Suppressor macrophage treated with lipopolysaccharide for 1 hour (primary cell): ENCODE results near the gene PCBP4.

Experiments
- DNase-seq, 3 donors: peaks; one replicate each; pipeline ENCODE4 v3.0.0-alpha.2; 2020 to 2022

Gene PCBP4

DNA sequence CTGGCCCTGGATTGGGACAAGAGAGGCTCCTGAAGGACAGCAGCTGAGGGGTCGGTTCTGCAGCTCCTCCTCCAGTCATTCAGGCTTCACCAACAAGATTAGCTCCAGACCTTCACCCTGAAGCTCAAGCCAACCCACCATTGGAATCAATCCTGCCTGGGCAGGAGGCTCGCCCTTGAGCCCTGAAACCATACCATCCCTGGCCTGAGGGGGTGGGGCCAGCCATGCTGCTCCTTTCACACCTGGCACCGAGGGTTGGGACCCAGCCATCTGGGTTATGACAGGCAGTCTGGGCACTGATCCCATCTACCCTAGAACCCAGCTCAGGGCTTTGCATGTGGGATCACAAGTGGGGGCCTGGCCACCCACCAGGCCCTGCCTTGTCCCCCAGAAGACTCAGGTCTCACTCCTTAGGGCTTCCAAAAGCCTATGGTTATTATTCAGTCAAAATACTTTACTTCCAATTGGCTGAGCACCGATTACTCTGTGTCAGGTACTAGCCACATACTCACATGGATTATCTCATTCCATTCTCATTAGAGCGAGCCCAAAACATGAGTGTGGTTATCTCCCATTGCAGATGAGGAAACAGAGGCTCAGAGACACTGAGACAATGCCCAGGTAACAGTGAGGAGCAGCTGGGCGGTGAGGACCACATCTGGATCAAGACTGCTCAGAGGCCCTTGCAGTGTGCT lies 3.5 kb upstream of the PCBP4 start:
- DNase-seq = no peak

DNA sequence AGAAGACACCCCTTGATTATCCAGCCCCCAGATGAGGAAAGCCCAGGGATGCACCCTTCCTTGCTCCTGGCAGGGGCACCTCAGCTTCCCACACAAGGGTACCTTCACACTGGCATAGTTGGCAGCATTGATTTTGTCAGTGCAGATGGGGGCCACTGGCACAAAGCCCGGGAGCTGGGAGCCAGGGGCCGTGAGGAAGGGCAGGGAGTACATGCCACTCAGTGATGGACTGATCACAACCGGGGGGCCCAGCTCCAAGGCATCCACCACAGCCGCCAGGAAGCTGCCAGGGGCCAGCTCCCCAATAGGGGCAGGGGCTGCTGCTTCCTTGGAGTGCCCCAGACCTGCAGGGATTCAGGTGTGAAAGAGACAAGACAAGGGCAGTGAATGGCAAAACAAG lies 2.6 kb upstream of the PCBP4 start:
- DNase-seq = no peak

DNA sequence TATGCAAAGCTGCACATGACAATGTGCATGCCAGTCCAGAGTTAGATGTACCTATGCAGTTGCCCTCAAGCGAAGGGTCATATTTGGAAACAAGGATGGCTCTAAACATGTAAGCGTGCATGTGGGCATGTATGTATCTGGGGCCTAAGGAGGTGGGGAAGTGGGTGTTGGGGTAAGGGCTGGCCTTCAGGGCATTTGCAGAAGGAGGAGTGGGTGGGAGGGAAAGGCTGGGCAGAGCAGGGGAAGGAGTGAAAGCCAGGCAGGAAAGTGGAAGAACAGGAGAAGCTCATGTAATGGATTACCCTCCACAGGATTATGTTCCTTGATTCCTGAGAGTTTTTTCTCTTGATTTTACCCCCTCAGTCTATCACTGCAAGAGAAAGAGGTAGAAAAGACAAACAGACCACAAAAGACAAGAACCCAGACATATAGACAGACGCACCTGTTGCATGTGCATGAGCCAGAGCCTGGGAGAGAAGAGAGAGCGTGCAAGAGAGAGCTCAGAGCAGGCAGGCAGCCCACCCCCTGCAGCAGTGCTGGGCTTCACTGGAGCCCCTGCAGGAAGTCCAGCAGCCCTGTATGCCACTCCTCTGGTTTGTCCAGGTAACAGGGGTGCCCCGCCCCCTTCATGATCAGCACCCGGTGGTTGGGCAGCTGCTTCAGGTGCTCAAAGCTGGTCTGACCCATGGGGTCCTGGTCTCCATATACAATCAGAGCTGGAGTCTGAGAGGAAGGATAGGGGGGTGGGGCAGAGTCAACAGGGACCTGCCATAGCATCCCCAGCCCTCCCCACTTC lies 1.8 kb upstream of the PCBP4 start:
- no peak for DNase-seq

DNA sequence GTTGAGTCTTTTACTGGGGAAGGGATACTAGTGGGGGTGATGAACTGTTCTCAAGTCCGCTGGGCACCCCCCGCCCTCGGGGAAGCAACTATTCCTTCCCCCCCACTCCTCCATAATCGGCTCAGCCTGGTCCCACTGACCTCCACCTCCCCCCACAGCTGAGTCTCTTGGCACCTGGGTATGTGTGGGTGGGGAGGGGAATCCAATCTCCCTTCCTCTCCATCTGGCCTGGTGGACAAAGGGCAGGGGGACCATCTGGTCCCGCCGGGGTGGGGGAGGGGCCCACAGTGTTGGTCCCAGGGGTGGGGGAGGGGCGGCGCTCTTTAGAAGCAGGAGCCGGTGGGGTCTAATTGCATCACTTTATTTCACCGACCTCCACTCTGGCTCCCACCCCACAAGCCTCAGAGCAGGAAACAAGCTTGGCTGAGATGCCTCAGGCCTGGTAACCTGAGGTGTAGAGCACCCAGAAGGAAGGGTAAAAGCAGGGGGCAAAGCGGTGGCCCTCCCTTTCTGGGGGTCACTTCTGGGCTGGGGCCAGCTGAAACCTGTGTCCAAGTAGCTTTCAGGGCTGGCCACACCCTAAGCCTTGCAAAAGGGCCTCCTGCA lies 1.0 kb upstream of the PCBP4 start:
- no peak for DNase-seq

DNA sequence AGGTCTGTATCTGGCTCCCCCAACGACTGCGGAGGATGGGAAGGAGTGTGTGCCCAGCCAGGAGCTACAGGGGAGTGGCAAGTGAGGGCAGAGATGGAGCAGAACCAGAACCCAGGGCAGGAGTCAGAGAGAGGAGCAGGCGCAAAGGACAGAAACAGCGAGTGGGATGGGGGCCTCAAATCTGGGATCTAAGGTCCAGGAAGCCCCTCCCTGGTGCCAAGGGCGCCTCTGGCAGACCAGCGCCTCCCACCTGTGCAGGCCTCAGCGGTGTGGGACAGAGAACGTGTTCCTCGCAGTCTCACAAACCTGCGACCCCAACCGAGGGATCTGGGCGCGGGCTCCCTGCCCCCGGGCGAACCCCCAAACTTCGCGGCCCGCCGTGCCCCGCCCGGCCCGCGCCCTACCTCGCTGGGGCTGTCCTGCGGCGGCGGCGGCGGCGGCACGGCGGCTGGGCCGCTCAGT lies 301 bp downstream of the PCBP4 start:
- peak in 1 of 3 donors; percentile 65 for DNase-seq

DNA sequence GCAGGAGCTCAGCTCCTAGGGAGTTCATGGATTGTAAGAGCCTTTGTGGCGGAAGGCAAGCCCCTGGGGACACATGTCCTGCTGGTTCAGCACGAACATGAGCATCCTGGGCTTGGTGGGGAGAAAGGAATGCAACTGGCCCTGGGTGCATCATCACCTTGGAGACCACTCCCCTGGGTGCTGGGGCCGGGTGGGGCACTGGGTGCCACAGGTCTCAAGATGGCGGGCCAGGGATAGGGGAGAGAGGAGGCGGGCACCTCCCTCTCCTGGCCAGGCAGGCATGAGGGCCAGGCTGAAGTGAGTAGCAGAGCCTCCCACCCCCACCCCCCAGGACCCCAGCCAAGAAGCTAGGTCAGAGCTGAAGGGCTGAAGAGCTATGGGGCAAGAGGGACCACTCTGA lies 768 bp downstream of the PCBP4 start:
- DNase-seq = no peak

DNA sequence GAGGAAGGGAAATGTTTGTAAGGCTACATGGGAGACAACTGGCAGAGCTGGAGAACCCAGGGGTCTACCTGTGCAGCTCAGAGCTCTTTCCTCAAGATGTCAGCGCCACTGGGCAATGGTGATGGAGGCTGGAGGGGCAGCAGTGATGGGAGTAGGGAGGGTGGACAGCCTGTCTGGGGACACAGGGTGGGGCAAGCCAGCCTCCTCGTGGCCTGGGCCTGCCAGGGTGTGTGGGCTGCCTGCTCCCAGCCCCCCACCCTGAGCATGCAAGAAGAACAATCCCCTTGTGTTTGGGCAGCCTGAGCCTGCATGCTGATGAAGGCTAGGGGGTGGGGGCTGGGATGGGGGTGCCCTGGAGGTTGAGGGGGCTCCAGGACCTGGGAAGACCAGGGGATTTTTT lies 1.2 kb downstream of the PCBP4 start:
- DNase-seq = no peak

DNA sequence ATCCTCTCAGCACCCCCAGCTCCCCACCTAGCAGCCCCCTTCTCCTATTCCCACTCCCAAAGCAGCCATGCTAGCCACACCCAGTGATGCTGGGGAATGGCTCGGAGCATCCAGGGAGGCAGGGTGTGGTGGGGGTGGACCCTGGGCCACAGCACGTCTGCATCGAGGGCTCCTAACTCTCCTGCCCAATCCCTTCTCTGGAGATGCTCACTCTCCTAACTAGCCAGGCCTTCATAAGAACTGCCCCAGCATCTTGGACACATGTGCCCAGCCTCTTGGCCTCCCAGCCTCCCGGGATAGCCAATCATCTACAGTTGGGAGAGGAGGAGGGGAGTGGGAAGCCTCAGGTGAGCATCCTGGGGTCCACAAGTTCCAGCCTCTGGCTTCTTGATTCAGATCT lies 2.7 kb downstream of the PCBP4 start:
- no peak for DNase-seq

DNA sequence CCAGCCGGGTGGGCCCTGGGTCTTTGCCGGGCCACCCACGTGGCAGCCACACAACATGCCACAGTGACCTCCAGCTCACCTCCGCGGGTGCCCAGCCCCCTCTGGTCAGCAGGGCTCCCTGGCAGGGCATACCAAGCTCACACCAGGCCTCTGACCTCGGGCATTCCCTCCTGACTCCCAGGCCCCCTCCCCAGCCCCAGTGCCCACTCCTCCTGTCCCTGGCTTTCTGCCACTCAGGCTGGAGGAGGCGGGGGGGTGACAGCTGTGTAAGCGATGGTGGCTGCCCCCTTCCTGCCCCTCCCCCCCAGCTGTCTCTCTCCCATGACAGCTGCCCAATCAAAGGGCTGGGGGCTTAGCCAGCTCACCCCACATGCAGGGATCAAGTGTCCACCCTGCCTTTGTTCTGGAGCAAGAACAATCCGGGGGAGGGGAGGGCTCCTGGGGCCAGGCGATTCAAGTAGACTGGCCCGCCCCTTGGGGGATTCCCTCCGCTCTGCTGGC lies 3.3 kb downstream of the PCBP4 start:
- DNase-seq = no peak

DNA sequence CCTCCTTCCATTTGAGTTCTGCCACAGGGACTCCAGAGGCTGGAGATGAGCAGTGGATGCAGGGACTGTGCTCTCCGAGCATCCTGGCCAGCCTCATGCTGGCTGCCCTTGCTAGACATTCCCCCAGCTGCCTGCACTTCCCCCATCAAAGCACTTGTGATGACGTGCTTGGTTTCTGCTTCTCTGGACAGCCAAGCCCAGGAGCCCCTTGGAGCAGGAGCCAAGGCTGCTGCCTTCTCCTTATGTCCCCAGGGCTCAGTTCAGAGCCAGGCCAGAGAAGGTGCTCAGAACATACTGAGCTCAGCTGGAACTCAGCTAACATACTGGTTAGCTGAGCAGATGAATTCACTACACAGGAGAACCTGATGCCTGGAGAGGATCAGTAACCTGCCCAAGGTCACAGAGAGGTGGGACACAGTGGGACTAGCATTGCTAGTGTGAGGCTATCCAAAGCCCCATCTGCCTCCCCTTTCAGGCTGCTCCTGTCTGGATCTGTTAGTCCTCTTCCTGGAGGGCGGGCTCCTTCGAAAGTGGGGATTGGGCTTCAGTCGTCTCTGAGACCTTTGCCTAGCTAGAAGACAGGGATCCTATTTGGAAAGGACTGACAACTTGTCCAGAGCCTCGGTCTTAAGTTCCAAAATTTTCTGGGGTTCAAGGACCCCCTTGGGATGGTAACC lies 4.3 kb downstream of the PCBP4 start:
- DNase-seq = no peak

DNA sequence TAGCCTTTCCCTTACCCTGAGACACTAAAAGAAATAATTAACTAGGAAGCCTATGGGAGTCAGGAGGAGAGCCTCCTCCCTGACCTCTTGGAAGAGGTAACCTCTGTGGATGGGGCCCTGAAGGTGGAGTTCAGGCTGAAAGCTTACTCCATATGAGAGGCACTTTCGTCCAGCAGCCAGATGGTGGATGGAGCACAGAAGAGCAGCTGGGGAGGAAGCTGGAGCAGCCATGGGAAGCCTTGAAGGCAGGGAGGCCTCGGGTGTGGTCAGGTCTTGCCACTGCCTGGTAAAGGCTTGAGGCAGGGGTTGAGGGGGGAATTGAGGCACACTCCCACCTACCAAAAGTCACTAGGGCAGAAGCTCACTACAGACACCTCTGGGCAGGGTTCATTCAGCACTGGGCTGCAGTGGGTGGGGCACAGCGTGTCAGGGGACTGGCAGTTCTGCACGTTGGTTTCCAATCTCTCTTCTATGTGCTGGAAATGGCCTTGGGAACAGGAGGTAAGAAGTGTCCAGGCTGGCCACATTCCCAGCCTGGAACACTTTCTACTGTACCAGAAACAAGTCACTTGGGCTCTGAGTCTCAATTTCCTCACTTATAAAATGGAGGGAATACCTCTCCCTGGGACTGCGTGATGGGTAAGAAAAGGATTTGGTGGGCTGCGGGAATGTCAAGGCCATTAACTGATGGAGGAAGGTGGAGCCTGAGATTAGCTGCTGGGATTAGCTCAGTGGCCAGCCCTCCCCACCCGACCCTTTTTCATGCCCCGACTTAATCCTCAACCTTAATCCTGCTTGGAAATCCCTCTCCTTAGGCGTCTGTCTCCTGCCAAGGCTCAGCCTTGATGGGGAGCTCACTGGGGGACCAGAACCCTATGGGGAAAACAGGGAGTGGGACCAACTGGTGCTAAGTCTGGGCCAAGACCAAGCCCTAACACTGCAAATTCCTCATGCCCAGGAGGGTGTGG lies 5.4 kb downstream of the PCBP4 start:
- DNase-seq = no peak

DNA sequence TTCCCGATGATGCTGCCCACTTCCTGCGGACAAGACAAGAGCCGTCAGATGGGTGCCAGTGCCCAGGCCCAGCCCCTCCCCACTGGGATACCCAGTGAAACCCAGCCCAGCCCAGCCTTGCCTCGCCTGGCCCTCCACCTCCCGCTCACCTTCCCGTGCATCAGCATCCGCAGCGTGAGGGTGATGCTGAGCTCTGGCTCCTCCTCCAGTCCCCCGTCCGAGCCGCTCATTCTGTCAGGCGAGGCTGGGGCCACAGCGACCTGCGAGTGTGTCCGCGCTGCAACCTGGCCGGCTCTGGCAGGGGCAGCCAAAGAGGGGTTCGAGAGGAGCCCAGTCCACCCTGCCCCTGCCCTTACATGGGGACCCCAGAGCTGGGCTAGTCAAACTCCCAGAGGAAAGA lies 6.2 kb downstream of the PCBP4 start:
- DNase-seq = no peak

DNA sequence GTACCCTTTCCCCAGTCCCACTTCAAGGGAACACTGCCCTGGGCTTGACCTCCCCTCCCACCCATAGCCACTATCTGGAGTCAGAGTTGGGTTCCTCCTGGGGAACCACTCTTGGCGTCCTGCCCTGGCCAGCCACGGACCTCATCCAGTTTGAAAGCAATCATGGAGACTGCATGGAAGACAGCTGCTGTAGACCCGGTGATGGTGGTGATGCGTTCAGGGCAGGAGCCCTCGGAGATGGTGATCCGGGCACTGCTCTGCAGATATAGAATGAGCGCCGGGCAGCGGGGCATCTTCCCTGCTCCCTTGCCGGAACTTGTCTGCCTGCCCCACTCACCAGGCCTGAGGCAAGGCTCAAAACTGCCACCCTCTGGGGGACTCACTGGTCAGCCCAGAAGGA lies 6.9 kb downstream of the PCBP4 start:
- DNase-seq = no peak

DNA sequence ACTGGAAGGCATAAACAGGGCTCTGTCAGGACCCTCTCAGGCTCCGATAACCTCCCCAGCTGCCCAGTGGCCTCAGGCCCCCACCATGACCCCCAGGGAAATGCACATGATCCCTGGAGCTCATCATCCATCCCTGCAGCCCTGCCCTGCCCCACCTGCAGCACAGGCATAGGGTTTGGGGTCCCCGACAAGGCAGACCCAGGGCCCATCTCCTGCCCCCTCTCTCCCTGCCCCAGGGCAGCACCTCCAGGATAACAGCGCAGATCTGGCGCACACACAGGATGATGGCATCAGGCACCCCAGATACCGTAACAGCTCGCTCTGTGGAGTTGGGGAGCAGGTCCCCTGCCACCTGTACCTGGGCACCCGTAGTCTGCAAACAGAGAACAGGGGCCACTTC lies 7.6 kb downstream of the PCBP4 start:
- DNase-seq = no peak

DNA sequence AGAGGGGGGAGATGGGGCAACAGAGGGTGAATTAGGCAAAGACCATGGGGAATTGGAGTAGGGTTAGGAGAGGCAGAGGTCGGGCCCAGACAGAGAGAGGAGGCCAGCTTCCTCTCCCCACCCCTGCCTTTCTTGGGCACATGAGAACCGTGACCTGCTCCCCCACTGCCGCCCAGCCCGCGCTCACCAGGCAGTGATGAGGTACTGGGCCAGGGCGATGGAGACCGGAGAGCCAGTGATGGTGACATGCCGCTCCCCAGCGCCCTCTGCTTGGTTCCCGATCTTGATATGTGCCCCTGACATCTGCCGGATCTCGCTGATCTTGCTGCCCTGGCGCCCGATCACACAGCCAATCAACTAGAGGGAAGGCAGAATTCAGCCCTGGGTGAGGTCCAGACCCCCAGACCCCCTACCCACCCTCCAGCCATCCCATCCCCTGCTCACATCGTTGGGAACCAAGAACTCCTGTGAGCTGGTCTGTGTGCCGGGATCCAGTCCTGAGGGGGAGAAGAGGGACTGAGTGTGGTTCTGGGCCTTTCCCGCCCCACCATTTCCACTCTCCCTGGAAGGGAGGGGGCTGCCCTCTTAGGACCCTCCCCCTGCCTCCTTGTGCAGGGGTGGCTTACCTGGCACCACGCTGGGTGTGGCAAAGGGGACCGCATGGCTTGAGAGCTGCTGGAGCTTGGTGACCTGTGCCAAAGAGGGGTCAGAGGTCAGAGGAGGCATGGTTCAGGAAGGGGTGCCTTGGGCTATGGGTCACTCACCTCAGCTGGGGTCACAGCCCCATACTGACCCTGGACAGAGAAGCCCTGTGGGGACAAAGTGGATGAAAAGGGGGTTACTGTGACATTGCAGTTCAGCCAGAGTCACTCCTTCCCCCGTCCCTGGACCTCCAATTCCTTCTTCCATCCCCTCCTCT lies 8.4 kb downstream of the PCBP4 start:
- DNase-seq = no peak

DNA sequence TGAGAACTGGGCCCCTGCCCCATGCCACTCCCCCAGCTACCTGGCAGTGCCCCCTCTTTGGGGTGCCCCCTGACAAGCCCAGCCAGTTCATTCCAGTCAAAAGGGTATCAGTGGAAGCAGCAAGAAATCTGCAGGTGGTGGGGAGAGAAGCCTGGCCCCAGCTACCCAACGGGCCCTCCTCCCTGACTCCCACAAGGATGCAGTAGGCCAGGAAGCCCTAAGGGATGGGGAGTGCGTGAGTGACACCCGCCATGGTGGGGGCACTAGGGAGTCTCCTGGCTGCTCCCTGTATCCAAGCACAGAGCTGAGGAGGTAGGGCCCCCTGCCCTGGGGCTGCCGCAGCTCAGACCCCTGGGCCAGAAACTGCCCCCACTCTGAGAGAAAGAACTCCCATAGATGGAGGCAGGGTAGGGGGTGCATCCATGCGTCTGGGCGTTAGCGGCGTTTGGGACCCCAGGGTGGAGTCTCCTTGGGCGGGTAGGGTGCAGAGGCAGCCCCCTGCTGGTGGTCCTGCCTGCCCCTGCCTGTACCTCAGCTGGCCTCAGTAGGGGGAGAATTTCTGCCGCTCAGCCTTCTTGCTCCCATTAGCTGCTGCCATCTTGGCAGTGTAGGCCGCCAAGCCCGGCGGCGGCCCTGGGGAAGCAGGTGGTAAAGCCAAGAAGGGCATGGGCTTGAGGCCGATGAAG lies 9.6 kb downstream of the PCBP4 start:
- DNase-seq = no peak

DNA sequence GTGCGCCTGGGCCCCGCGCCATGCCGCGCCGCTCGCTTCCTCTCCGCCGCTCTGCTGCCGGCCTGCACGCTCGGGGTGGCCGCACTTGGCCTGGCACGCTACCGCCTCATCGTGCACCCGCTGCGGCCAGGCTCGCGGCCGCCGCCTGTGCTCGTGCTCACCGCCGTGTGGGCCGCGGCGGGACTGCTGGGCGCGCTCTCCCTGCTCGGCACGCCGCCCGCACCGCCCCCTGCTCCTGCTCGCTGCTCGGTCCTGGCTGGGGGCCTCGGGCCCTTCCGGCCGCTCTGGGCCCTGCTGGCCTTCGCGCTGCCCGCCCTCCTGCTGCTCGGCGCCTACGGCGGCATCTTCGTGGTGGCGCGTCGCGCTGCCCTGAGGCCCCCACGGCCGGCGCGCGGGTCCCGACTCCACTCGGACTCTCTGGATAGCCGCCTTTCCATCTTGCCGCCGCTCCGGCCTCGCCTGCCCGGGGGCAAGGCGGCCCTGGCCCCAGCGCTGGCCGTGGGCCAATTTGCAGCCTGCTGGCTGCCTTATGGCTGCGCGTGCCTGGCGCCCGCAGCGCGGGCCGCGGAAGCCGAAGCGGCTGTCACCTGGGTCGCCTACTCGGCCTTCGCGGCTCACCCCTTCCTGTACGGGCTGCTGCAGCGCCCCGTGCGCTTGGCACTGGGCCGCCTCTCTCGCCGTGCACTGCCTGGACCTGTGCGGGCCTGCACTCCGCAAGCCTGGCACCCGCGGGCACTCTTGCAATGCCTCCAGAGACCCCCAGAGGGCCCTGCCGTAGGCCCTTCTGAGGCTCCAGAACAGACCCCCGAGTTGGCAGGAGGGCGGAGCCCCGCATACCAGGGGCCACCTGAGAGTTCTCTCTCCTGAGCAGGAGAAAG lies 11.1 kb downstream of the PCBP4 start:
- DNase-seq = peak; percentile 43 to 70 (median 45)

DNA sequence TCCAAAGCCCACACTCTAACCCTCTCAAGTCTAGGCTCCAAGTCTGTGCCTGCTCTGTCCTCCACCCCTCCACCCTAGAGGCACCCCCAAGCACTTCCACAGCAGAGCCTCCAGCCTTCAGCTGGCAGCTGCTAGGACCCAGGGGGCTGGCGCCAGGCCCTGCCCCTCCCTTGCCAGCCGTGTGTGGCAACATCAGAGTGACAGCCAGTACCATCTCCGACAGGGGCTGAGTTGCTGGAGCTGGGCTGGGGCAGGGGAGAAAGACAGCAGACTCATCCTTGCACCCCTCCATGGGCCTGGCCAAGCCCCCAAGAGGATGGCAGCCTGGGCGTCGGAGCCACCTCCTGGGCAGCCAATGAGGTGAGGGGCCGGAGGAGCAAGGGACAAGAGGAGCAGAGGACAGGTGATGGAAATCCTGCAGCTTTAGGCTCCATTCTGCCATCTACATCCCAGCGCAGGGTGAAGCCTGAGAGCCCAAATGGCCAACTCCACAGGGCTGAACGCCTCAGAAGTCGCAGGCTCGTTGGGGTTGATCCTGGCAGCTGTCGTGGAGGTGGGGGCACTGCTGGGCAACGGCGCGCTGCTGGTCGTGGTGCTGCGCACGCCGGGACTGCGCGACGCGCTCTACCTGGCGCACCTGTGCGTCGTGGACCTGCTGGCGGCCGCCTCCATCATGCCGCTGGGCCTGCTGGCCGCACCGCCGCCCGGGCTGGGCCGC lies 11.9 kb downstream of the PCBP4 start, which contains the start of gene GPR62:
Gene GPR62, plus strand, starts transcription at position 207 of the 718 bp plus-strand sequence. Its CDS starts 272 bp downstream, at position 479.
- DNase-seq = no peak
